Fibroblast of skin of right quadriceps (primary cell): ENCODE data around the gene CLEC7A.

Source experiments
- DNase-seq: peaks from one replicate; pipeline ENCODE4 v3.0.0-alpha.2; 2013

The CLEC7A gene

DNA sequence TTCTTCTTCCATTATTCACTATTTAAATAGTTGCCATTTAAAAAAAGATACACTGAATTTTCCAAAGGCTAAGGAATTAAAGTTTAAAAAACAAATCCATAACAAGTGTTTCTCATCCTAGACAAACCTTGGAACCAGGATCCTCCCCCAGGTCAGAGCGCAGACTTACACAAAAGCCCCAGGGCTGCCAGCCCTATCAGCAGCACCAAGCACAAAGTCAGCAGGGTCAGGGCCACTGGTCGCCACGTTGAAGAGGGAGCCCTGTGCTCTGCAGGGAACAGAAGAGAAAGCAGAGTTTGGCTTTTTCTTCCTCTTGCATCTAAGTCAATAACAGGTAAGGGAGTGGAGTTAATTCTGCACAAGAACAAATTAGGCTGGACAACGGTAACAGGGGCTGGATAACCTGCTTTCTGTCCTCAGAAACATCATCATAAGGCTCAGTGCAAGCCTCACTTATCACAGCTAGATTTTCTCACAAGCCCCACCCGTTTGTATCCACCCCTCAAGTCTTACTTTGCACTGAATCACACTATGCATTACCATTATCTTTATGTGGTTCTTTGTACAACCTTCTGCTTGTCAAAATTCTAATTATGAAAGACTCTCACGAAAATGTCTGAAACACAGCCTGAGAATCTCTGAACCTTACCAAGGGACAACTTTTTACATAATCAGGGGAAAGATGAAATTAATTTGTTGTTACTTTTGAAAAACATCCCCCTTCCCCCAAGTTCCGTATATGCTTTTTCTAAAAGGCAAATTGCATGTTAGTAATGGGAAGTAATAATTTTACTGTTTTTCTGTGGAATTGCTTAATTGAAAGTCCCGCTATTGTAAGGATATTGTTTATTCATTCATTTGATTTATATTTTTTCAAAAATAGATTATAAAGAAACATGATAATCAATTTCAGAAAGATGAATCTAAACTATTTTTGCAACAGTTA lies 40.8 kb downstream of the CLEC7A start:
- no peak for DNase-seq

GRCh38 chr12:10088031-10088430 lies 42.0 kb downstream of the CLEC7A start:
- DNase-seq, result no peak

- DNase-seq, result no peak
Measured at GRCh38 chr12:10086387-10086786, 43.6 kb downstream of the CLEC7A start.

DNA sequence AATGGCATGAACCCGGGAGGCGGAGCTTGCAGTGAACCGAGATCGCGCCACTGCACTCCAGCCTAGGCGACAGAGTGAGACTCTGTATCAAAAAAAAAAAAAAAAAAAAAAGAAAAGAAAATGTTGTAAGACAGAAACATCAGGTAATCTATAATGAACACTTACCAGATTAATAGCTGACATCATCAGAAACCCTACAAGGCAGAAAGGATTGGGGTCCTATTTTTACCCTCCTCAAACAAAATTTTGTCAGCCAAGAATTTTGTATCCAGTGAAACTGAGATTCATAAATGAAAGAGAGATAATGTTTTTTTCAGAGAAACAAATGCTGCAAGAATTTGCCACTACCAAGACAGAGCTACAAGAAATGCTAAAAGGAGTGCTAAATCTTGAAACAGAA lies 45.3 kb downstream of the CLEC7A start:
- DNase-seq, result no peak

DNA sequence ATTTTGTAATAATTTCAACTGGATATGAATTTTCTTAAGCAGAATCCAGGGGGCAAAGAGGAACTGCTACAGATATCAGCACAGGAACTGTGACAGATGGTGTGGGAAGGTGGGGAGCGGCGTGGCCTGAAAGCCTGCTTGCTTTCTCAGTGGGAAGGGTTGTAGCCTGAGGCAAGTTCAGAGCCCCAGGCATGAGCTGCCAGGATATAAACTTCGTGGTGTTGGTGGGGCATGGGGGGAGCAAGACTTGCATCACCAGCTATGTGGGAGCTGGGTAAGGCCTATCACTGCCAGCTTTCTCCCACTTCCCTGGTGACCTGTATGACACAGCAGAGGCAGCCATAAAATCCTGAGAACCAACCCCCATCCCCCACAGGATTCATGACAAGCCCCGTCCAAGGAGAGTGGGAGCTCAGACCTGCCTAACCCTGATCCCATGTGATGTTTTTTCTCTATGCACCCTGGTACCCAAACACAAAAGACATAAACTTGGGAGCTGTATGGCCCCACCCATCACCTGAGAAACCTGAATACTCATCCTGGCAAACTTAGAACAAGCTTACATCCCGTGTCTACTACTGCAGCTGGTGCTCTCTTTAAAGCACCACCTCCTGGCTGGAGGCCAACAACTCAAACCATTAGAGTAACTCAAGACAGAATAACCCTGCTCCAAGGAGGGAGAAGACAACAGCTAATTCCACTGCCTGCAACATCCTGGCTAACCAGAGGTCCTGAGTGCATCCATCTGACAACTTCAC lies 47.7 kb downstream of the CLEC7A start:
- no peak for DNase-seq

DNA sequence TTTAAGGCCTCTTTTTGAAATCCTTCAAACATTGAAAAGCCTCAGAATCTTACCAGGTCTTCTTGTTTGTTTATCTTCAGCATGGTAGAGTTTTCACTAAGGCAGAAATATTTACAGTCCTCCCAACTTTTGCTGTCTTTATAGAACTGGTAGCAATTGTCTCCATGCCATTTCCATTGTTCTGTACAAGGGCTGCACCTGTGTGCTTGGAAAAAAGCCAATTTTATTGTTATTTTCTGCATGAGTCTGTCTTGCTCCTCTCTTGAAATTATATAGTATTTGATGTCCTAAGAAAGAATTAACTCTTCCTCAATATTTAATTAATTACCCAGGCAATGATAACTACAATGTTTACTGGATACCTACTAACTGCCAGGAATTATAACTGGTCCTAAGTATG lies 54.5 kb downstream of the CLEC7A start:
- DNase-seq, result no peak

- no peak for DNase-seq
Measured at GRCh38 chr12:10073261-10073660, 56.7 kb downstream of the CLEC7A start.

DNA sequence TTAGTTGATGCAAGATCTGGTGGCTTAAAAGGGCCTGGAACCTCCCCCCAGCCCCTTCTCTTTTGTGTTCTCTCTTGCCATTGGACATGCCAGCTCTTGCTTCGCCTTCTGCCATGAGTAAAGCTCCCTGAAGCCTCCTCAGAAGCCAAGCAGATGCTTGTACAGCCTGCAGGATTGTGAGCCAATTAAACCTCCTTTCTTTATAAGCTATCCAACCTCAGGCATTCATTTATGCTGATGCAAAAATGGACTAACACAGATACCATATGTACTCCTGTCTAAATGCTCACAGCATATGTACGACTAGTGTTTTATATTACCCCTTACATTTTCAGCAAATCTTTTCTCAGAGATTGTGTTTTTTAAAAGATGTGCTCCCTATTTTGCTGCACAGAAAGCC lies 57.9 kb downstream of the CLEC7A start:
- DNase-seq, result no peak

GRCh38 chr12:10070380-10070779 lies 59.6 kb downstream of the CLEC7A start:
- no peak for DNase-seq

DNA sequence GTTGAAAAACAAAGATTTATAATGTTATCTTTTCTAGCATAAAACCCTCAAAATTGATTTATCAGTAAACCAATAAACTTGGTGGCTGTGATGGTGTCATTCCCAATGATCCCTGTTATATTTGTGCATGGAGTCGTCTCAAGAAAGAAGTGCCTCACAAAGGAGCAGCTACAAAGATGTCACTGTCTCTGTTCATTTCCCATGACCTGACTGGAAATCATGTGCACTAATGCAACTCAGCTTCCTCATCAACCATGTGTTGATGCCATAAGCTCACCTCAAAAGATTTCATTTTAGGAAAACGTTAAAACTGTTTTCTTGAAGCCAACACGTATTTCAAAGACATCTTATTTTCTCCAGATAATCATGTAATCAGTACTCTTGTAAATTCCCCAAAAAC lies 60.0 kb downstream of the CLEC7A start:
- DNase-seq, result no peak

DNA sequence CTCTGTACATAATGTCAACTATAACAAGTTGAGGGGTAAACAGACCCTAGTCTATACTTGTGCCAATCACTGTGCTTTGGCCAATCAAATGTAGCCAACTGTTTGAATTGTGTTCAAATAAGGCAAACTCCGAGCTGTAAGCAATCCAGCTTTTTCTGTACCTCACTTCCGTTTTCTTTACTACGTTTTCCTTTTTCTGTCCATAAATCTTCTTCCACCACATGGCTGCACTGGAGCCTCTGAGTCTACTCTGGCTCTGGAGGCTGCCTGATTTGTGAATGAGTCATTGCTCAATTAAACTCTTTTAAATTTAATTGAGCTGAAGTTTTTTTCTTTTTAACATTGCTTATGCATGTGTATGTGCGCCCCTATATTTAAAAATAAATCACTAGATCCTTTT lies 60.9 kb downstream of the CLEC7A start:
- peak; percentile 91 for DNase-seq

GRCh38 chr12:10068644-10069043 lies 61.4 kb downstream of the CLEC7A start:
- no peak for DNase-seq

GRCh38 chr12:10067942-10068341 lies 62.1 kb downstream of the CLEC7A start:
- DNase-seq, result no peak

DNA sequence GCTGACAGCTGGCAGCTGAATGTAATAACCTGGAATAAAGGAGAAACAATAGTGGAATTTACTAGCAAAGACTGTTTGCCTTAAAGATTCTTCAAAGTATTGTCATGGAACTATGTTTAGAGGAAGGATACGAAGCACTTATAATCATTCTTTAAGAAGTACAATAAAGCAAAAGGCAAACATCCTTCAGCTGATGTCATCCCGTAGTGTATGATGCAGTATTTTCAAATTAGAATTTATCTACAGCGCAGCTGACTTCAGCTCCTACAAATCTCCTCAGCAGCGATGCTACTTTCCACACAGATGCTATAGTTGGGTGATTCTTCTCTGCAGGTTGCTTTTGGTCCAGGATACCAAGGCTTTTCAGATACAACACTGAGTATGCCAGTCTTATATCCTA lies 62.7 kb downstream of the CLEC7A start:
- no peak for DNase-seq
